Vagina (tissue), 2 donors: ENCODE data around the gene GGCX. TPM values are rescaled to one million over a fixed set of nuclear protein-coding genes. Genes with fewer than 3 reads are reported as not detected.
"Not testable (repeated sequence)": the region's sequence is repeated elsewhere in the genome, so short reads cannot be mapped to it uniquely, and the experiment has no call there.

Experiments
- DNase-seq, 2 donors: peaks; one replicate each; pipeline ENCODE4 v3.0.0-alpha.2; 2017; ENCODE audit errors: extremely low spot score in 2 of 2
- H3K27ac ChIP-seq: fragments of 200-600 bp; sonication (generic); one replicate; pipeline ENCODE4 v1.5.1; 2019
- H3K27me3 ChIP-seq: fragments of 200-600 bp; sonication (generic); one replicate; pipeline ENCODE4 v1.5.1; 2019
- H3K36me3 ChIP-seq, 2 donors: fragments of 200-600 bp; sonication (generic); one replicate each; pipeline ENCODE4 v1.5.1; 2017 to 2019
- H3K4me1 ChIP-seq: fragments of 200-600 bp; sonication (generic); one replicate; pipeline ENCODE4 v1.5.1; 2019
- H3K4me3 ChIP-seq, 2 donors: fragments of 200-600 bp; sonication (generic); 1 replicate in 1 of 2; 2 replicates in 1 of 2; pipeline ENCODE4 v1.5.1; 2016 to 2019
- H3K9me3 ChIP-seq: fragments of 200-600 bp; sonication (generic); one replicate; pipeline ENCODE4 v1.5.1; 2019
- POLR2A ChIP-seq, 2 donors: fragments of 450-650 bp; IDR thresholded peaks; one replicate each; pipeline ENCODE4 v1.6.1; 2017; ENCODE audit warnings: antibody characterized with exemption in 2 of 2, mild to moderate bottlenecking in 2 of 2, moderate library complexity in 2 of 2
- POLR2AphosphoS5 ChIP-seq, 2 donors: sonication (generic); formaldehyde crosslinking; IDR thresholded peaks; one replicate each; pipeline ENCODE4 v1.9.0; 2017; ENCODE audit warnings: antibody characterized with exemption in 2 of 2, mild to moderate bottlenecking in 2 of 2, low read depth in 1 of 2; ENCODE audit not compliant: insufficient read depth in 1 of 2
- intact Hi-C: fragments of 100-400 bp; cut with DNase I; formaldehyde crosslinking; loops from one replicate; pipeline ENCODE4 v1.15.1; 2023
- total RNA-seq: library from RNA; depleted of rRNA; stranded (reverse); fragments of >200 nt; gene quantifications from one replicate; pipeline ENCODE4 v1.2.3, GENCODE V29; 2016
- TF ChIP-seq, protein P1 (sequence below), 3 experiments: fragments of 450-650 bp in 2 of 3; fragments of 200-600 bp in 1 of 3; sonication (generic) in 1 of 3; IDR thresholded peaks; one replicate each; pipeline ENCODE4 v1.5.1; 2017 to 2019; ENCODE audit warnings: antibody characterized with exemption in 3 of 3, mild to moderate bottlenecking in 2 of 3, moderate library complexity in 2 of 3

GGCX gene
- total RNA-seq, 1 donor from 2014 or later = 18.2 TPM

GRCh38 chr2:85604568-85605339 is 43.5 kb upstream of the GGCX start:
- intact Hi-C loops = loop anchor here (10.0 kb wide), 1 partner anchor 60 kb away; no protein-coding TSS in a partner anchor
- peaks cover 77% of the 10 kb centered on the region for H3K4me1 ChIP-seq
- H3K9me3 ChIP-seq = no peaks in the 10 kb centered on the region
- H3K27ac ChIP-seq = peak overlapping the region; percentile 90
- no peaks in the 10 kb centered on the region for H3K27me3 ChIP-seq
- H3K4me3 ChIP-seq = peak overlapping the region in 1 of 2 donors; percentile 76
- no peak for DNase-seq
- H3K36me3 ChIP-seq = peaks cover 0 to 18% of the 10 kb centered on the region in 2 donors
- TF ChIP-seq, protein P1, sequence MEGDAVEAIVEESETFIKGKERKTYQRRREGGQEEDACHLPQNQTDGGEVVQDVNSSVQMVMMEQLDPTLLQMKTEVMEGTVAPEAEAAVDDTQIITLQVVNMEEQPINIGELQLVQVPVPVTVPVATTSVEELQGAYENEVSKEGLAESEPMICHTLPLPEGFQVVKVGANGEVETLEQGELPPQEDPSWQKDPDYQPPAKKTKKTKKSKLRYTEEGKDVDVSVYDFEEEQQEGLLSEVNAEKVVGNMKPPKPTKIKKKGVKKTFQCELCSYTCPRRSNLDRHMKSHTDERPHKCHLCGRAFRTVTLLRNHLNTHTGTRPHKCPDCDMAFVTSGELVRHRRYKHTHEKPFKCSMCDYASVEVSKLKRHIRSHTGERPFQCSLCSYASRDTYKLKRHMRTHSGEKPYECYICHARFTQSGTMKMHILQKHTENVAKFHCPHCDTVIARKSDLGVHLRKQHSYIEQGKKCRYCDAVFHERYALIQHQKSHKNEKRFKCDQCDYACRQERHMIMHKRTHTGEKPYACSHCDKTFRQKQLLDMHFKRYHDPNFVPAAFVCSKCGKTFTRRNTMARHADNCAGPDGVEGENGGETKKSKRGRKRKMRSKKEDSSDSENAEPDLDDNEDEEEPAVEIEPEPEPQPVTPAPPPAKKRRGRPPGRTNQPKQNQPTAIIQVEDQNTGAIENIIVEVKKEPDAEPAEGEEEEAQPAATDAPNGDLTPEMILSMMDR (IDR thresholded peaks at IDR 0.05) = no peak
- TF ChIP-seq POLR2AphosphoS5 (IDR thresholded peaks at IDR 0.05; ENCODE audit: insufficient read depth in 1 of 2, low read depth in 1 of 2) = no peak
- no peak for TF ChIP-seq POLR2A (IDR thresholded peaks at IDR 0.05)

DNA sequence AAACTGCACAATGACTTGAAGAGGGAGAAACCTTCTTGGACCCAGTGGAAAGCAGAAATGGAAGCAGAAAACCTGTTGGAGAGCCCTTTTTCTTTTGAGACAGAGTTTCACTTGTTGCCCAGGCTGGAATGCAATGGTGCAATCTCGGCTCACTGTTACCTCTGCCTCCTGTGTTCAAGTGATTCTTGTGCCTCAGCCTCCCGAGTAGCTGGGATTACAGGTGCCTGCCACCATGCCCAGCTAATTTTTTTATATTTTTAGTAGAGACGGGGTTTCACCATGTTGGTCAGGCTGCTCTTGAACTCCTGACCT is 42.8 kb upstream of the GGCX start:
- intact Hi-C loops = loop anchor here (10.0 kb wide), 1 partner anchor 59 kb away; no protein-coding TSS in a partner anchor
- peaks cover 73% of the 10 kb centered on the region for H3K4me1 ChIP-seq
- H3K36me3 ChIP-seq = peaks cover 0 to 13% of the 10 kb centered on the region in 2 donors
- not testable (repeated sequence) for H3K27me3 ChIP-seq, H3K9me3 ChIP-seq, DNase-seq
- peak overlapping the region; percentile 90 for H3K27ac ChIP-seq
- H3K4me3 ChIP-seq = peak overlapping the region; percentile 70 to 76

GRCh38 chr2:85602476-85603234 is 41.4 kb upstream of the GGCX start, which contains the start of gene TMEM150A:
Gene TMEM150A, minus strand, starts transcription at chr2:85602698. Its CDS starts 750 bp downstream, at chr2:85601948.
- no peak for DNase-seq
- H3K4me3 ChIP-seq = peak within 1 kb of the TSS; percentile 70 to 76
- H3K27ac ChIP-seq = peak within 1 kb of the TSS; percentile 90
- TF ChIP-seq POLR2A (IDR thresholded peaks at IDR 0.05) (peak in 1 of 2 donors; percentile 77), POLR2AphosphoS5 (IDR thresholded peaks at IDR 0.05; ENCODE audit: insufficient read depth in 1 of 2, low read depth in 1 of 2) (peak in 1 of 2 donors; percentile 85)
- TF ChIP-seq, protein P1 (IDR thresholded peaks at IDR 0.05) = peak in 2 of 3 experiments; percentile 25 to 56
- intact Hi-C loops = loop anchor here (10.0 kb wide), 1 partner anchor 58 kb away; no protein-coding TSS in a partner anchor
- H3K4me1 ChIP-seq = peaks cover 61% of the 10 kb centered on the region
- H3K9me3 ChIP-seq = no peaks in the 10 kb centered on the region
- H3K27me3 ChIP-seq = no peaks in the 10 kb centered on the region
- H3K36me3 ChIP-seq = peaks cover 0 to 17% of the 10 kb centered on the region in 2 donors

DNA sequence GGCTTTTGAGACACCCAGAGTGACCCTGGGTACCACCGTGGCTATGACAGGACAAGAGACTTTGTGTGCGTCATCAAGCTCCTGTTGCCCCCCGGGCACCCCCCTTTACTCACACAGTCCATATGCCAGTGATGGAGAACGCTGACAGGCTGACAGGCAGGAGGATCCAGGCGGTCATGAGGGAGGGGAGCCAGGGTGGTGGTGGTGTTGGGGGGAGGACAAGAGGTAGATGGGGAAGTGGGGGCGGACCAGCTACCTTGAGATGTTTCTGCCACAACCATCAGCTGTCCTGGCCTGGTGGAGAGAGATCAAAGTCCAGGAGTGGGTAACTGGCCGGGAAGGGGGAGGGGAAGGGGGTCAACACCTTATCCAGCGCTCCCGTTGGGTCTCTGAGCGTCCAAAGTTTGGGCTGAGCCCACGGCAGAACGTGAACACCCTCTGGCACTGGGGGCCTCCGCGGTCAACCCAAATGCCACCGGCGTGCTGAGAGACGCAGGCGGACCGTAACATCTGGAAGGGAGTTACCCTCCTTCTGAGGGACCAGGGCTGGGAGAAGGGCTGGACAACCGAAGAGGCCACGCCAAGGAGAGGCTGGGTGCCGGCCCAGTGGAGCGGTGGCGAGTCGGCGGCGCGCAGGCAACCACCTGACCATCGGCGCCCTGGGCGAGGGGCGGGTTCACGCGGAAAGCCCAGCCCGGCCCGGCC is 40.6 kb upstream of the GGCX start:
- peak overlapping the region; percentile 90 for H3K27ac ChIP-seq
- TF ChIP-seq, protein P1 (IDR thresholded peaks at IDR 0.05) = no peak
- TF ChIP-seq POLR2AphosphoS5 (IDR thresholded peaks at IDR 0.05; ENCODE audit: insufficient read depth in 1 of 2, low read depth in 1 of 2) (no peak), POLR2A (IDR thresholded peaks at IDR 0.05) (no peak)
- peak overlapping the region; percentile 70 to 76 for H3K4me3 ChIP-seq
- H3K9me3 ChIP-seq = no peaks in the 10 kb centered on the region
- peaks cover 59% of the 10 kb centered on the region for H3K4me1 ChIP-seq
- intact Hi-C loops = loop anchor here (10.0 kb wide), 1 partner anchor 57 kb away; no protein-coding TSS in a partner anchor
- no peaks in the 10 kb centered on the region for H3K27me3 ChIP-seq
- peaks cover 0 to 24% of the 10 kb centered on the region in 2 donors for H3K36me3 ChIP-seq
- DNase-seq = no peak
